GM19395 (cell line): ENCODE data around the gene TMEFF2.
A peak's percentile ranks its signal among the peaks of the same experiment; 100 is the strongest.

Experiments
- ATAC-seq: cut with Tn5 transposase; IDR thresholded peaks from one replicate; pipeline ENCODE4 v1.9.1; 2021; ENCODE audit warnings: mild to moderate bottlenecking, moderate library complexity; ENCODE audit not compliant: unreplicated experiment

TMEFF2 gene

GRCh38 chr2:192070099-192070498 is 124.6 kb downstream of the TMEFF2 start:
- ATAC-seq = no peak

- ATAC-seq = no peak
Measured at GRCh38 chr2:192069417-192069816, 125.3 kb downstream of the TMEFF2 start.

DNA sequence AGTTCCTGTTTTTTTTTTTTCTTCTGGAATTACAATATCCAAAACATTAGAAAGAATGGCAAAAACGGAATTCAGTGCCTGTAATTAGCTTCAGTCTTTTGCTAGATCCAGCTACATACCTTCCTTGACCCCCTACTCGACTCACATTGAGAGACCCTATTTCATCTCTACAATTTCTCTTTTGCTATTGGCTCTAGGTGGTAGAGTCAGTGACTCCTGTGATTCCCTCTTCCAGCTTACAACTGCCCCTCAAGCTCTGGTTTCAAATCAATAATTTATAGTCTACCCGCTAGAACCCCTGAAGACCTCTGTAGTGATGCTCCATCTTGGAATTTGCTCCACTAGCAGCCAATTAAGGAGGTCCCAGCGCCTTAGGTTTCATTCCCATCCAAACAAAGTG is 125.8 kb downstream of the TMEFF2 start:
- ATAC-seq = no peak

GRCh38 chr2:192067631-192068030 is 127.1 kb downstream of the TMEFF2 start:
- ATAC-seq = no peak

DNA sequence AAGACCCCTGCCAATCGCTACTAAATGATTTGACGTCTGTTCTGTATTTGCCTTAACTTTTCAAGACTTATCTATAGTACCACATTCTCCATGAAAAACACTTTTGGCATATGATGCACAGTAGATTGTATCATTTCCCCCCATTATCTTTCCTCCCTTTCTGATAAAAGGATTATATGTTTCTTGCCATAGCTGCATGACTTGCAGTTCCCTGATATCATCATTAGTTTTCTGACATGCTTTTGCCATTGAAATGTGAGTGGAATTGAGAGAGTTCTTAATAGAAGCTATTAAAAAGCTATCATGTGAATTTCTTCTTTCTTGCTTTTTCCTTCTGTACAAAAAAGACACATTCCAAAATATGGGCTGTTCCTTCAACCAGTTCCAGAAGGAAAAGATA is 130.3 kb downstream of the TMEFF2 start:
- no peak for ATAC-seq

DNA sequence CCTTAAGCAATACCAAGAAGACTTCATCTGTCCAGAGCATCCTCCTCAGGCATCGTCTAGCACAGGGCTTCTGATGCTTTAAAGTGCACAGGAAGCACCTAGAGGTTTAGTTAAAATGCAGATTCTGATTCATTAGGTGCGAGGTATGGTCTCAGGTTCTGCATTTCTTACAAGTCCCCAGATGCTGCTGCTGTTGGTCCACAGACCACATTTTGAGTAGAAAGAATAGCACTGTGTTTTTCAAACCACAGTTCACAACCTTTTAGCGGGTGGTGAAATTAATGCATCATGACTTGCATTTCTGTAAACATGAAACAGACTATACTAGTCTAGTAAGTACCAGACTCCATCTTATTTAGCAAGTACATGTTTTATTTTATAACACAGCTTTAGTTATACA is 134.6 kb downstream of the TMEFF2 start:
- ATAC-seq = no peak

DNA sequence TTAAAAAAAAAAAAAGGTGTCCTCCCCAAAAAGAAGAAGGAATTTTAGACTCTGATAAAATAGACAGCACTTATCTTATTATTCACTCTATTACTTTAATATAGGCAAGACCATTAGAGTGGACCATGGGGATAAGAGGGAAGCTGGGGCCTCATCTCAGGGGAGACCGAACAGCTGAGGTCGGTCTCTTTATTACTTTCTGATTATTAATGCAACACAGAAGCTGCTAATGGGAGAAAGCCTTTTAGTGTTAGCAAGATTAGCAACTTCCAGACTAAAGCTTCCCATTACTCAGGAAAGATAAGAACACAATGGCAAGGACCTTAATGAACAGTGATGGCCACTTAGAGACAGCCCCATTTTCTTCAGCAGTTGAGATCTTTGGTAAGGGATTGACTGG is 135.5 kb downstream of the TMEFF2 start:
- ATAC-seq = no peak

- ATAC-seq = no peak
Measured at GRCh38 chr2:192053921-192054320, 140.8 kb downstream of the TMEFF2 start.

DNA sequence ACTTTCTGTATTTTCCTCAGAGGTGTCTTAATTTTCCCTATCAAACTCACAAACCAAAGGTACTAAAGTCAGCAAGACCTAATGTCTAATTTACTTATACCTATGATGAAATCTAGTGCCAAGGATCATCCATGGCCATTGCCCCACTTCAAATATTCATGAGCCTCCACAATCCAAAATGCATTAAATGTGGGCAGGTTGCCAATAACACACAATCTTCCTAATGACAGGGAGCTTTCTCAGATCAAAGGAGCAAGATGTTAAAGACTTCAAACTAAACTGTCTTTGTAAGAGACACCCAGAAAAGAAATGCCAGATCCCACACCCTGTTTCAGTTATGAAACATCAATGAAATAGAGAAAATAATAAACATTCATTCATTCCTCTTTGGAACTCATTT is 143.2 kb downstream of the TMEFF2 start:
- ATAC-seq = no peak

GRCh38 chr2:192049362-192049761 is 145.4 kb downstream of the TMEFF2 start:
- no peak for ATAC-seq

GRCh38 chr2:192047315-192048107 is 147.2 kb downstream of the TMEFF2 start:
- no peak for ATAC-seq

- ATAC-seq = no peak
Measured at GRCh38 chr2:192044496-192044895, 150.2 kb downstream of the TMEFF2 start.

DNA sequence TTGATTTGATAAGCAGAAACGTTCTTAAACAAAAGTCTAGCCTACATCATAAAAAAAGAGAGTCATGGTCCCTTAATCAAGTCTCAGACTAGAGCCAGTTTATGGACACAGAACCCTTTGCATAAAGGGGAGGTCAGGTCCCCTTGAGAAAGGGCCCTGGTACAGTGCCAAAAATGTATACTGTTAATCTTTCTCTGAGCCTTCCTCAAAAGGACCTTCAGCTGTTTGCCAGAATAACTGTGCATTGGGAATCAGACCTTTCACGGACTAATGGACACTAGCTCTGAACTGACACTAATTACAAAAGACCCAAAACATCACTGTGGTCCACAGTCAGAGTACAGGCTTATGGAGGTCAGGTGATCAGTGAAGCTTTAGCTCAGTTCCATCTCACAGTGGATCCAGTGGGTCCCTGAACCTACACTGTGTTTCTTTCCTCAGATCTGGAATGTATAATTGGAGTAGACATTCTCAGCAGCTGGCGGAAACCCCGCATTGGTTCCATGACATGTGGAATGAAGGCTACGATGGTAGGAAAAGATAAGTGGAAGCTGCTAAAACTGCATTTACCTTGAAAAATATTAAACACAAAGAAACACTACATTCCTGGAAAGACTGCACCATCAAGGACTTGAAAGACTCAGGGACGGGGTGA is 151.4 kb downstream of the TMEFF2 start:
- no peak for ATAC-seq

- ATAC-seq = no peak
Measured at GRCh38 chr2:192042126-192042525, 152.6 kb downstream of the TMEFF2 start.

DNA sequence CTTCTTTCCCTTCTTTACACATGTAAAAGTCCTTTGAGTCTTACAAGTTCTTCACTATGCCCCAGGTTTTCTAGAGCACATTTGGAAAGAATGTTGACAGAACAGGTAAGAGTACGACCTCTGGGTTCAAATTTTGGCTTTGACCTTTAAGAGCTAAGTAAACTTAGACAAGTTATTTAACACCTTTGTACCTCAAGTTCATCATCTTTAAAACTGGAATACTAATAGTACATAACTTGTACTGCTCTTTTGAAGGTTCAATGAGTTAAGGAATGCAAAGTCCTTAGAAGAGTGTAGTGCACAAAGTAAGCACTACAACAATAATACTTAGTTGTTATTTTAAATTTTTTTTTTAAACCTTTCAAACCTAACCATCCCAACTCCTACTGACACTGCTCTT is 156.6 kb downstream of the TMEFF2 start:
- no peak for ATAC-seq

- ATAC-seq = no peak
Measured at GRCh38 chr2:192035731-192036442, 158.8 kb downstream of the TMEFF2 start.

- no peak for ATAC-seq
Measured at GRCh38 chr2:192030856-192031255, 163.9 kb downstream of the TMEFF2 start.

DNA sequence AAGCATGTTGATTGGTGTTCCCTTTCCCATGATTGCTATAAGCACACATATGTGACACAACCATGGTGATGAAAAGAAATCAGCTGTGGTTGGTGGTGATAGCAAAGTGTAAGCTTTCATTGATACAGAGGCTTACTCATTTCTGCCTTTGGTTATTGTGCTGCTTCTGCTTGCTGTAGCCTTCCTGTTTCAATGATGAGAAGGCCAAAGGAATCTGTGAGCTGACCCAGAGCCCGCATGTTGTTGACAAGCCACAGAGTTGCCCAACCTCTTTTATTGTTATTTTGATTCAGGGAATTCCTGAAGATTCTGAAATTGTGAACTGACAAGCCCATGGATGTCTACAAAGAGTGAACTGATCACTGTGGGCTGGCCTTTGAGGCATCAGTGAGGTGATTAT is 164.4 kb downstream of the TMEFF2 start:
- no peak for ATAC-seq

GRCh38 chr2:192029089-192029488 is 165.6 kb downstream of the TMEFF2 start:
- ATAC-seq = peak; percentile 73

DNA sequence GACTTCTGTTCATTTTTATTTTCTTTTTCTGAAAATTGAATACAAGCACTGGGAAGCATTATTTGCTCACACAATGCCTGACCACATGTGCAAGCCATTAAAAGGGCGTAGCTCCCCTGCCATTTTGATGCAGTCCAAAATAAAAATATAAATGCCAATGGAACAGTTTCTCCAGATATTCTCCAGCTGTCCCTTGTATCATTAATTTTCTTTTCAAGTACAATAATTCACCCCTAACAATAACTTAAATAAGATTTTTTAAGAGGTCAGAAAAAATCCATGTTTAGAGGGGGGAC is 168.0 kb downstream of the TMEFF2 start:
- ATAC-seq = no peak

GRCh38 chr2:192026059-192026824 is 168.5 kb downstream of the TMEFF2 start:
- no peak for ATAC-seq
